CD14-positive monocyte (primary cell): ENCODE measurements around the gene PHRF1. TPM values are rescaled to one million over a fixed set of nuclear protein-coding genes. Genes with fewer than 3 reads are reported as not detected.

Experiments used
- DNase-seq, 3 donors: peaks; one replicate each; pipeline ENCODE4 v3.0.0-alpha.2; 2011 to 2022
- H2AFZ ChIP-seq: 2 replicates; pipeline ENCODE4 v1.6.0; 2012; ENCODE audit warnings: mild to moderate bottlenecking, low read depth, low read length, inconsistent platforms; ENCODE audit not compliant: insufficient read depth, poor library complexity, severe bottlenecking
- H3K27ac ChIP-seq, 2 donors: 1 replicate in 1 of 2; 2 replicates in 1 of 2; pipeline ENCODE4 v1.5.1; 2012 to 2013; ENCODE audit warnings: low read length in 2 of 2, control low read depth in 1 of 2, inconsistent platforms in 1 of 2, low read depth in 1 of 2, mild to moderate bottlenecking in 1 of 2
- H3K27me3 ChIP-seq, 2 donors: one replicate each; pipeline versions ENCODE4 v1.6.0 to v1.6.1; 2011 to 2013; ENCODE audit warnings: low read length in 2 of 2; ENCODE audit not compliant: control insufficient read depth in 2 of 2, insufficient read depth in 2 of 2
- H3K36me3 ChIP-seq, 2 donors: replicated peaks in 1 of 2; 1 replicate in 1 of 2; 2 replicates in 1 of 2; pipeline versions ENCODE4 v1.5.1 to v1.6.1; 2012 to 2013; ENCODE audit warnings: low read length in 2 of 2, control low read depth in 1 of 2, inconsistent platforms in 1 of 2, mild to moderate bottlenecking in 1 of 2; ENCODE audit not compliant: insufficient read depth in 2 of 2, control insufficient read depth in 1 of 2
- H3K4me1 ChIP-seq, 2 donors: 1 replicate in 1 of 2; 2 replicates in 1 of 2; pipeline versions ENCODE4 v1.5.1 to v1.6.1; 2012 to 2013; ENCODE audit warnings: low read length in 2 of 2, control low read depth in 1 of 2, inconsistent platforms in 1 of 2, mild to moderate bottlenecking in 1 of 2, moderate library complexity in 1 of 2; ENCODE audit not compliant: insufficient read depth in 2 of 2, control insufficient read depth in 1 of 2
- H3K4me2 ChIP-seq: replicated peaks from 2 replicates; pipeline ENCODE3; 2012; ENCODE audit warnings: low read length, moderate library complexity, mild to moderate bottlenecking; ENCODE audit not compliant: poor library complexity, severe bottlenecking; ENCODE audit errors: extremely low read depth
- H3K4me3 ChIP-seq, 3 experiments: fragments of 200-600 bp in 1 of 3; sonication (generic) in 1 of 3; replicated peaks in 1 of 3; 1 replicate in 2 of 3; 2 replicates in 1 of 3; pipeline ENCODE4 v1.5.1; 2011 to 2013; ENCODE audit warnings: low read length in 3 of 3, mild to moderate bottlenecking in 3 of 3, control low read depth in 2 of 3, low read depth in 2 of 3, inconsistent platforms in 1 of 3, moderate library complexity in 1 of 3
- H3K79me2 ChIP-seq: 2 replicates; pipeline ENCODE4 v1.6.0; 2012; ENCODE audit warnings: mild to moderate bottlenecking, control low read depth, inconsistent platforms, low read length, moderate library complexity; ENCODE audit not compliant: insufficient read depth
- H3K9ac ChIP-seq: 2 replicates; pipeline ENCODE4 v1.6.0; 2017; ENCODE audit warnings: low read length, mild to moderate bottlenecking; ENCODE audit not compliant: insufficient read depth, poor library complexity, severe bottlenecking
- H3K9me3 ChIP-seq, 2 donors: replicated peaks in 1 of 2; 1 replicate in 1 of 2; 2 replicates in 1 of 2; pipeline versions ENCODE4 v1.5.1 to v1.6.1; 2012 to 2013; ENCODE audit warnings: low read length in 2 of 2, control low read depth in 1 of 2; ENCODE audit not compliant: control insufficient read depth in 1 of 2, insufficient read depth in 1 of 2
- H4K20me1 ChIP-seq: 2 replicates; pipeline ENCODE4 v1.6.0; 2012; ENCODE audit warnings: mild to moderate bottlenecking, low read length, control low read depth, moderate library complexity; ENCODE audit not compliant: insufficient read depth
- H3K27ac Mint-ChIP-seq, 7 donors: one replicate each; pipeline ENCODE4 v1.8.0; 2020; ENCODE audit warnings: mild to moderate bottlenecking in 7 of 7, mixed read lengths in 7 of 7, moderate library complexity in 6 of 7, inconsistent platforms in 2 of 7
- H3K27me3 Mint-ChIP-seq, 3 donors: one replicate each; pipeline ENCODE4 v1.8.0; 2021 to 2022; ENCODE audit warnings: low read depth in 3 of 3, mild to moderate bottlenecking in 3 of 3, mixed read lengths in 3 of 3, moderate library complexity in 3 of 3, inconsistent platforms in 1 of 3
- H3K36me3 Mint-ChIP-seq, 2 donors: one replicate each; pipeline ENCODE4 v1.8.0; 2020; ENCODE audit warnings: mixed read lengths in 2 of 2, inconsistent platforms in 1 of 2, mild to moderate bottlenecking in 1 of 2
- H3K4me1 Mint-ChIP-seq: one replicate; pipeline ENCODE4 v1.8.0; 2020; ENCODE audit warnings: mild to moderate bottlenecking, mixed read lengths
- H3K4me3 Mint-ChIP-seq, 2 donors: one replicate each; pipeline ENCODE4 v1.8.0; 2020; ENCODE audit warnings: mild to moderate bottlenecking in 2 of 2, mixed read lengths in 2 of 2, moderate library complexity in 1 of 2
- H3K9me3 Mint-ChIP-seq, 7 donors: one replicate each; pipeline ENCODE4 v1.8.0; 2020 to 2022; ENCODE audit warnings: mixed read lengths in 7 of 7, mild to moderate bottlenecking in 6 of 7, moderate library complexity in 6 of 7, inconsistent platforms in 2 of 7
- WGBS: methylation state at CpG from one replicate; pipeline ENCODE4 v1.1.5; 2013; ENCODE audit warnings: missing lambda C conversion rate; ENCODE audit not compliant: insufficient coverage; 5-methylcytosine and 5-hydroxymethylcytosine counted together
- intact Hi-C, 2 donors: fragments of 100-400 bp; cut with micrococcal nuclease; formaldehyde crosslinking; loops; one replicate each; pipeline versions ENCODE4 v1.15.0 to v1.15.1; 2023
- polyA plus RNA-seq, 3 donors: library from polyadenylated mRNA; depleted of rRNA in 1 of 3; unstranded in 2 of 3; stranded (reverse) in 1 of 3; fragments of 300-500 nt in 2 of 3; fragments of >200 nt in 1 of 3; fragmentation: Illumina TruSeq in 2 of 3; gene quantifications; 1 replicate in 2 of 3; 2 replicates in 1 of 3; pipeline ENCODE4 v1.2.3, GENCODE V29; 2012 to 2021
- TF ChIP-seq, protein P1 (sequence below): fragments of 200-600 bp; IDR thresholded peaks from one replicate; pipeline ENCODE4 v1.8.0; 2022; ENCODE audit warnings: antibody characterized with exemption, mild to moderate bottlenecking

The PHRF1 gene
- polyA plus RNA-seq, 3 donors, result 1.3 to 11.1 (median 3.3) TPM

DNA sequence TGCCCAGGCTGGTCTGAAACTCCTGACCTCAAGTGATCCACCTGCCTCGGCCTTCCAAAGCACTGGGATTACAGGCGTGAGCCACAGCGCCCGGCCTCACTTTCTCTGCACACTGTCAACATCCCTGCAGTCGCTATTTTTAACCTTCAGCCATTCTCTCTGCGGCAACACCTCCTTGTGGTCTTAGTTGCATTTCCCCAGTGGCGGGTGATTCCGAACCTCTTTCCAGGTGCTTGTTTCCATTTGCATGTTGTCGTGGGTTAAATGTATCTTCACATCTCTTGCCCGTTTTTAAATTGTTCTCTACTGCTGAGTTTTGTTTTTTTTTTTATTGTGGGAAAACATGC is 52.9 kb downstream of the PHRF1 start:
- no peak for DNase-seq
- no peak overlapping the region for H3K27ac ChIP-seq
- peak overlapping the region in 1 of 2 donors; percentile 84 for H3K4me3 Mint-ChIP-seq
- H3K4me2 ChIP-seq, result no peak overlapping the region
- peaks cover 6 to 34% of the 10 kb centered on the region in 2 donors for H3K27me3 ChIP-seq
- H3K36me3 Mint-ChIP-seq, result peaks cover 13 to 18% of the 10 kb centered on the region in 2 donors
- peaks cover 17% of the 10 kb centered on the region for H3K4me1 Mint-ChIP-seq
- H3K9ac ChIP-seq, result no peak overlapping the region
- H4K20me1 ChIP-seq, result peaks cover 9% of the 10 kb centered on the region
- peaks cover 6 to 13% of the 10 kb centered on the region in 2 donors for H3K4me1 ChIP-seq
- 4% methylated on average over 4 of the region's 10 CpGs for WGBS
- H3K9me3 ChIP-seq, result no peaks in the 10 kb centered on the region
- TF ChIP-seq, protein P1, sequence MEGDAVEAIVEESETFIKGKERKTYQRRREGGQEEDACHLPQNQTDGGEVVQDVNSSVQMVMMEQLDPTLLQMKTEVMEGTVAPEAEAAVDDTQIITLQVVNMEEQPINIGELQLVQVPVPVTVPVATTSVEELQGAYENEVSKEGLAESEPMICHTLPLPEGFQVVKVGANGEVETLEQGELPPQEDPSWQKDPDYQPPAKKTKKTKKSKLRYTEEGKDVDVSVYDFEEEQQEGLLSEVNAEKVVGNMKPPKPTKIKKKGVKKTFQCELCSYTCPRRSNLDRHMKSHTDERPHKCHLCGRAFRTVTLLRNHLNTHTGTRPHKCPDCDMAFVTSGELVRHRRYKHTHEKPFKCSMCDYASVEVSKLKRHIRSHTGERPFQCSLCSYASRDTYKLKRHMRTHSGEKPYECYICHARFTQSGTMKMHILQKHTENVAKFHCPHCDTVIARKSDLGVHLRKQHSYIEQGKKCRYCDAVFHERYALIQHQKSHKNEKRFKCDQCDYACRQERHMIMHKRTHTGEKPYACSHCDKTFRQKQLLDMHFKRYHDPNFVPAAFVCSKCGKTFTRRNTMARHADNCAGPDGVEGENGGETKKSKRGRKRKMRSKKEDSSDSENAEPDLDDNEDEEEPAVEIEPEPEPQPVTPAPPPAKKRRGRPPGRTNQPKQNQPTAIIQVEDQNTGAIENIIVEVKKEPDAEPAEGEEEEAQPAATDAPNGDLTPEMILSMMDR, result no peak
- H3K27me3 Mint-ChIP-seq, result peaks cover 36 to 50% (median 41%) of the 10 kb centered on the region in 3 donors
- H2AFZ ChIP-seq, result no peak overlapping the region
- H3K27ac Mint-ChIP-seq, result no peak overlapping the region
- no peak overlapping the region for H3K4me3 ChIP-seq
- no peaks in the 10 kb centered on the region for H3K79me2 ChIP-seq
- H3K36me3 ChIP-seq, result no peaks in the 10 kb centered on the region
- peaks cover 0 to 16% (median 8%) of the 10 kb centered on the region in 7 donors for H3K9me3 Mint-ChIP-seq
- intact Hi-C loops, result no loop called here

DNA sequence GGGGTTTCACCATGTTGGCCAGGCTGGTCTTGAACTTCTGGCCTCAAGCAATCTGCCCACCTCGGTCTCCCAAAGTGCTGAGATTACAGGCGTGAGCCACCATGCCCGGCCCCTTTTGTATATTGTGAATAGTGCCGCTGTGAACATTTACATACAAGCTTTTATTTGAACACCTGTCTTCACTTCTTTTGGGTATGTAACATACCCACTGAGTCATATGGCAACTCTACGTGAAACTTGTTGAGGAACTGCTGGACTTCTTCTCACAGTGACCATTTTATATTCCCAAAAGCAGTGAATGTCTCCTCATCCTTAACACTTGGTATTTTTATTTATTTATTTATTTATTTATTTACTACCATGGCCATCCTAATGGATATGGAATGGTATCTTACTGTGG is 54.6 kb downstream of the PHRF1 start:
- Histone ChIP-seq H2AFZ (no peak overlapping the region), H3K36me3 (no peaks in the 10 kb centered on the region), H4K20me1 (peaks cover 7% of the 10 kb centered on the region), H3K4me1 (peaks cover 6 to 13% of the 10 kb centered on the region in 2 donors), H3K9ac (no peak overlapping the region), H3K4me3 (no peak overlapping the region), H3K79me2 (no peaks in the 10 kb centered on the region), H3K27me3 (peaks cover 6 to 30% of the 10 kb centered on the region in 2 donors), H3K27ac (no peak overlapping the region), H3K9me3 (no peaks in the 10 kb centered on the region), H3K4me2 (no peak overlapping the region)
- Mint-ChIP-seq H3K4me3 (no peak overlapping the region), H3K27me3 (peaks cover 37 to 44% (median 44%) of the 10 kb centered on the region in 3 donors), H3K4me1 (peaks cover 17% of the 10 kb centered on the region), H3K27ac (no peak overlapping the region), H3K36me3 (peaks cover 13 to 22% of the 10 kb centered on the region in 2 donors), H3K9me3 (peaks cover 0 to 16% (median 8%) of the 10 kb centered on the region in 7 donors)
- 100% methylated on average over 2 of the region's 5 CpGs for whole genome bisulfite sequencing
- TF ChIP-seq, protein P1, result no peak
- intact Hi-C loops, result no loop called here
- no peak for DNase-seq
